Activated CD8-positive, alpha-beta memory T cell treated with anti-CD3 and anti-CD28 coated beads, Interleukin-2, amount 50 U/mL, for 1 hour (primary cell): ENCODE results near the gene ARFGAP1.
"Not testable (repeated sequence)": the region's sequence is repeated elsewhere in the genome, so short reads cannot be mapped to it uniquely, and the experiment has no call there.

Experiments used
- DNase-seq: peaks from one replicate; pipeline ENCODE4 v3.0.0-alpha.2; 2020; ENCODE audit errors: extremely low read depth

The ARFGAP1 gene

DNA sequence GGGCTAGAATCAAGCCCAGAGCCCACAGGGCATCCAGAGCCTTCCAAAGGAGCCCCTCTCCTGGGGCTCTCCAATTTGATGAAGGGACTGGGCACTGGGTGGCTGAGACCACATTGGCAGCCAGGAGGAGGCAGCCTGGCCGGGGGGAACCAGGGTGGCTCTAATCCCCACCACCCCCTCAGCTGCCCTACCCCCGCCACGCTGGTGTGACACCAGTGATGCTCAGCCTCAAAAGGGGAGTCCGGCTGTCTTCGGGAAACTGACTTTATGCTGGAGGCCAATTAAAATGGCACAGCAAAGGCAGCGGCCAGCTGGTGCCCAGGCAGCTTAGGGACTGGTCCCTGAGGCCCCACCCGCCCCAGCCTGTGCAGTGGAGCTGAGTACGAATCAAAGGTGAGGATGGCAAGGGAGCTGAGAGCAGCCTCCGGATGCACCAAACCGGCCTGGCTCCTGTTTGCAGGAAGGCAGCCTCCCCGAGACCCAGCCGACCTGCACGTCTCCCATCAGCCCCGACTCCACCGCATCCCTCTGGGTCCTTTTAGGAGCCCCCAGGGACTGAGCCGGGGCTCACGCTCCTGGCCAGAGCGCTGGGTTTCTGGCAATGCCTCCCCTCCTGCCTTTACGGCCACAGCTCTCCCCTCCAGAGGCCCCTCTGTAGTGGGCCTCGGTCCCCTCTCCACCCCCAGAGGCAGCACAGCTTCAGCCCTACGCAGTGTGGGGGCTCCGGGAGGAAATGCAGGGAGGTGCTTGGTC, 60.1 kb downstream of the ARFGAP1 start:
- DNase-seq = no peak

DNA sequence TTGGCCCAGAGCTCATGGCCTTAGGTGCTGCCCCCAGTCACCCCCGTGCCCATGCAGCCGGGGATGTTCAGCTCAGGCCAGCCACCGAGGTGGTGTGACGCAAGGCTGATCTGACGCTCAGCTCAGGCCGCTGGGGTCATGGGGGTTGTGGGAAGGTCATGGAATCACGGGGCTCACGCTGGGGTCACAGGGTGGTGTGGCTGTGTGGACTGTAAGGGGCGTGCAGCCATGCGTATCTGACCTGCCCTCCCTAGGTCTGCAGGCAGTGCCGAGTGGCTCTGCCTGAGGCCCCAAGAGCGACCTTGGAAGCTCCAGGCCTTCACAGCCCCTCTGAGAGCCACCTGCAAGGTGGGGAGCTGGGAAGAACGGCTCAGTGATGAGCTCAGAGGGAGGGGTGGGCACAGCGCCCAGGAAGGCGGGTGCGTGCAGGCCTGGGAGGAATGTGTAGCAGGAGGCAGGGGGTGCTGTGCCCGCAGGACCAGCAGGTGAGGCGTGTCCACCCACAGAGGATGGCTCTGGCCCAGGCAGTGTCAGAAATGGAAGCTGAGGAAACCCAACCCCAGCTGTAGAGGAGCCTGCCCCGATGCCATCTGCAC, 60.7 kb downstream of the ARFGAP1 start:
- no peak for DNase-seq

DNA sequence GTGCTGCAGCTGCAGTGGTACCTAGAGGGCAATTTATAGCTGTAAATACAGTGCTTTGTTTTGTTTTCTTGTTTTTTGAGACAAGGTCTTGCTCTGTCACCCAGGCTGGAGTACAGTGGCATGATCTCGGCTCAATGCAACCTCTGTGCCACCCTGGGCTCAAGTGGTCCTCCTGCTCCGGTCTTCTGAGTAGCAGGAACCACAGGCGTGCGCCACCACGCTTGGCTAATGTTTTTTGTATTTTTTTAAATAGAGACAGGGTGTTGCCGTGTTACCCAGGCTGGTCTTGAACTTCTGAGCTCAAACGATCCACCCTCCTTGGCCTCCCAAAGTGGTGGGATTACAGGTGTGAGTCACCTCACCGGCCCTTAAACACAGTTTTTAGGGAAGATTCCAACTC, 61.7 kb downstream of the ARFGAP1 start:
- DNase-seq = no peak

DNA sequence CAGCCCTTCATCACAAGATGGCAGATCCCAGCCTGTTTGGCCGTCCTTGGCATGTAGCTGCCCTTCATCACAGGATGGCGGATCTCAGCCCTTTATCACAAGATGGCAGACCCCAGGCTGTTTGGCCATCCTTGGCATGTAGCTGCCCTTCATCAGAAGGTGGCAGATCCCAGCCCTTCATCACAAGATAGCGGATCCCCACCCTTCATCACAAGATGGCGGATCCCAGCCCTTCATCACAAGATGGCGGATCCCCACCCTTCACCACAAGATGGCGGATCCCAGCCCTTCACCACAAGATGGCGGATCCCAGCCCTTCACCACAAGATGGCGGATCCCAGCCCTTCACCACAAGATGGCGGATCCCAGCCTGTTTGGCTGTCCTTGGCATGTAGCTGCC, 62.4 kb downstream of the ARFGAP1 start:
- DNase-seq = not testable (repeated sequence)

DNA sequence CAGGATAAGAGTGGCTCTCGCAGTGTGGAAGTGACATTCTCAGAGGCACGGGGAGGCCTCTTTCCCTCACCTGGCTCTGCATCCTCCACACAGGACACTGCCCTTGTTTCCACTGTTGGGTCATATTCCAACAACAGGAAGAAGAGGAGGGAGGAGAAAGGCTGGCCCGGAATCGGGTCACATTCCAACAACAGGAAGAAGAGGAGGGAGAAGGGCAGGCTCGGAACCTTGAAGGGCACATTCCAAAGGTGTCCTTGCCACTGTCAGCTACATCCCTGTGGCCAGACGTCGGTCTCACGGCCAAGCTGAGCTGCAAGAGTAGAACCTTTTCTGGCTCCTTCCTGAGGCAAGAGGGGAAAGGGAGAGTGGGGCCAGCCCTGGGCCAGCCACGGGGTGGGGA, 63.1 kb downstream of the ARFGAP1 start:
- DNase-seq = no peak

DNA sequence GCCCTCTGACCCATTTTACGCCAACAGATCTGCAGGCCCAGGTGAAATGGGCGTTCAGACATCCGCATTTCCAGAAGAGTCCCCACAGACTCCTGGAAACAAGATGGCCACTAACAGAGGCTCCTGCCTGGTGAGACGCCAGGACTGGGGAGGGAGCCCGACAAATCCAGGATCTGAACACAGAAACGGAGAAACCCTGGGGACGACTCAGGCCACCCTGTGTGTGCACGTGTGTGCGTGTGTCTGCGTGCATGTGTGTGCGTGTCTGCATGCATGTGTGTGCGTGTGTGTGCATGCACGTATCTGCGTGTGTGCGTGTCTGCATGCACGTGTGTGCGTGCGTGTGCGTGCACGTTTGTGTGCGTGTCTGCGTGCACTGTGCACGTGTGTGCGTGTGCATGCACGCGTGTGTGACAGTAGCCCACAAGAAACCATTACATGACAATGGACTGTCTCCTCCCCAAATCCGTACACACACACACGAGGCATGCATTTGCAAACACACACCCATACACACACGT, 63.7 kb downstream of the ARFGAP1 start:
- no peak for DNase-seq

DNA sequence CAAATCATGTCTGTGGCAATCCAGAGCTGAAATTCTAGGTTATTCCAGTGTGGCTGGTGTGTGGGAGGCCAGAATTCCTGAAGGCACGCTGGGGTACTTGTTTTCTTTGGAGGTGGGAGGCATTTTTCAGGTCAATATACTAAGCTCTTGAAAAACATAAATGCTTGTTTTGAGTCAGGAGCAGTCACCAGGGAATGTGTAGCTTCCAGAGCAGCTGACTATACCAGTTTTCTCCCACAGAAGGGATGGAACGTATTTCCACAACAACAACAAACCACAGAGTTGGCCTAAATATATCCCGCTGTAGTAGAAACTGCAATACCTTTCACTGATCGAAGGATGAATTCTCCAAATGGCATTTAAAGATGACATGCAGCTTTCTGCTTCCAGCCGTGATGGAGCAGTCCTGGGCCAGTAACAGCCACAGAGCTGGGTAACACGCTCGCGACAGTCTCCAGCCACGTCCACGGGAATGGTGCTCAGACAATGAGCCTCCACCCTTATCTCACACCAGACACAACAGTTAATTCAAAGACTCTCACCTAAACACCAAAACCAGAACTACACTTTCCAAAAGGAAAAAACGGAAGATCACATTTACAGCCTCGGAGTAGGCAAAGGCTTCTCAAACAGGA, 65.3 kb downstream of the ARFGAP1 start:
- no peak for DNase-seq
